K562 (cell line): ENCODE measurements around the gene DPAGT1. TPM values are rescaled to one million over a fixed set of nuclear protein-coding genes. Genes with fewer than 3 reads are reported as not detected.

ENCODE experiments used
- ASH1L ChIP-seq: fragments of 450-650 bp; IDR thresholded peaks from 2 replicates; pipeline ENCODE4 v1.6.1; 2018; ENCODE audit warnings: borderline replicate concordance, mild to moderate bottlenecking, low read depth; ENCODE audit not compliant: partially characterized antibody
- CHD2 ChIP-seq: IDR thresholded peaks from 2 replicates; pipeline ENCODE4 v1.6.1; 2011; ENCODE audit warnings: low read depth, low read length
- CHD4 ChIP-seq: fragments of 200-600 bp; sonication (generic); IDR thresholded peaks from 3 replicates; pipeline ENCODE4 v1.6.1; 2012; ENCODE audit warnings: low read depth, mild to moderate bottlenecking, mixed read lengths, low read length, inconsistent platforms; ENCODE audit not compliant: insufficient read depth, insufficient replicate concordance, poor library complexity, severe bottlenecking
- E4F1 ChIP-seq: fragments of 250-450 bp; sonication (Bioruptor Pico); IDR thresholded peaks from 2 replicates; pipeline ENCODE4 v1.5.0; 2021; ENCODE audit warnings: mild to moderate bottlenecking, borderline replicate concordance
- EWSR1 ChIP-seq: fragments of 450-650 bp; IDR thresholded peaks from 2 replicates; pipeline ENCODE4 v1.6.1; 2018; ENCODE audit warnings: borderline replicate concordance, mild to moderate bottlenecking, low read depth, moderate library complexity; ENCODE audit not compliant: partially characterized antibody
- GABPA ChIP-seq: fragments of 200-800 bp; sonication (Bioruptor generic); conservative IDR thresholded peaks from 2 replicates; pipeline ENCODE4 v1.6.1; 2016; ENCODE audit warnings: low read depth, missing genetic modification characterization, missing compliant biosample characterization
- LEF1 ChIP-seq: fragments of 450-650 bp; IDR thresholded peaks from 2 replicates; pipeline ENCODE4 v1.6.1; 2016; ENCODE audit warnings: mild to moderate bottlenecking
- MCM7 ChIP-seq, 2 experiments: fragments of 450-650 bp; IDR thresholded peaks; 2 replicates each; pipeline ENCODE4 v1.6.1; 2016 to 2018
- MECOM ChIP-seq: fragments of 250-450 bp; sonication (Bioruptor Pico); IDR thresholded peaks from 2 replicates; pipeline ENCODE4 v1.8.0; 2022; ENCODE audit warnings: inconsistent platforms
- RBBP5 ChIP-seq: fragments of 200-600 bp; sonication (generic); IDR thresholded peaks from 2 replicates; pipeline ENCODE4 v1.6.1; 2012; ENCODE audit warnings: borderline replicate concordance, mild to moderate bottlenecking, low read length, control low read depth, inconsistent platforms; ENCODE audit not compliant: insufficient read depth, poor library complexity, severe bottlenecking
- SMAD1 ChIP-seq: fragments of 150-350 bp; IDR thresholded peaks from 2 replicates; pipeline ENCODE4 v1.6.1; 2014; ENCODE audit warnings: low read length, low read depth; ENCODE audit not compliant: partially characterized antibody
- SPI1 ChIP-seq: IDR thresholded peaks from 2 replicates; pipeline ENCODE4 v1.6.1; 2011; ENCODE audit warnings: low read depth, low read length, control low read depth, borderline replicate concordance
- U2AF2 ChIP-seq: fragments of 200-400 bp; formaldehyde crosslinking; optimal IDR thresholded peaks from 2 replicates; pipeline ENCODE3; 2017; ENCODE audit warnings: low read depth, mild to moderate bottlenecking, low read length
- ZNF398 ChIP-seq: fragments of 250-450 bp; sonication (Bioruptor Pico); IDR thresholded peaks from 2 replicates; pipeline ENCODE4 v1.8.0; 2021; ENCODE audit warnings: moderate library complexity, mild to moderate bottlenecking, inconsistent platforms
- polyA plus RNA-seq, 8 experiments: library from polyadenylated mRNA; depleted of rRNA in 4 of 8; stranded (reverse) in 5 of 8; unstranded in 3 of 8; fragments of >200 nt; fragmentation: Nextera tagmentation in 2 of 8; fragmentation: Illumina TruSeq in 1 of 8; extraction: Ambion mirVana in 2 of 8; extraction: Trizol in 1 of 8; gene quantifications; 2 replicates each; pipeline versions ENCODE4 v1.2.1 to v1.2.3, GENCODE V29; 2011 to 2014; ENCODE audit warnings: inconsistent platforms in 1 of 8, missing spikeins in 1 of 8
- total RNA-seq, 7 experiments: library from RNA; depleted of rRNA in 6 of 7; stranded (reverse); fragments of >200 nt in 6 of 7; fragmentation: Illumina TruSeq in 2 of 7; extraction: Trizol in 2 of 7; gene quantifications; 2 replicates each; pipeline versions ENCODE4 v1.2.1 to v1.2.3, GENCODE V29; 2011 to 2021; ENCODE audit warnings: low replicate concordance in 1 of 7
- TF ChIP-seq, protein P1 (sequence below): fragments of 450-650 bp; IDR thresholded peaks from 2 replicates; pipeline ENCODE4 v1.6.1; 2017; ENCODE audit warnings: antibody characterized with exemption
- TF ChIP-seq, protein P2 (sequence below): sonication (generic); formaldehyde crosslinking; IDR thresholded peaks from 2 replicates; pipeline ENCODE4 v1.8.1; 2023; ENCODE audit warnings: mild to moderate bottlenecking, missing genetic modification reagents

DPAGT1 gene
- total and polyA plus RNA-seq, 9 of the 15 experiments (the other 6 are each of a cell fraction or from before 2014, with no cell fraction given) = 29.9 to 135 (median 85.0) TPM

DNA sequence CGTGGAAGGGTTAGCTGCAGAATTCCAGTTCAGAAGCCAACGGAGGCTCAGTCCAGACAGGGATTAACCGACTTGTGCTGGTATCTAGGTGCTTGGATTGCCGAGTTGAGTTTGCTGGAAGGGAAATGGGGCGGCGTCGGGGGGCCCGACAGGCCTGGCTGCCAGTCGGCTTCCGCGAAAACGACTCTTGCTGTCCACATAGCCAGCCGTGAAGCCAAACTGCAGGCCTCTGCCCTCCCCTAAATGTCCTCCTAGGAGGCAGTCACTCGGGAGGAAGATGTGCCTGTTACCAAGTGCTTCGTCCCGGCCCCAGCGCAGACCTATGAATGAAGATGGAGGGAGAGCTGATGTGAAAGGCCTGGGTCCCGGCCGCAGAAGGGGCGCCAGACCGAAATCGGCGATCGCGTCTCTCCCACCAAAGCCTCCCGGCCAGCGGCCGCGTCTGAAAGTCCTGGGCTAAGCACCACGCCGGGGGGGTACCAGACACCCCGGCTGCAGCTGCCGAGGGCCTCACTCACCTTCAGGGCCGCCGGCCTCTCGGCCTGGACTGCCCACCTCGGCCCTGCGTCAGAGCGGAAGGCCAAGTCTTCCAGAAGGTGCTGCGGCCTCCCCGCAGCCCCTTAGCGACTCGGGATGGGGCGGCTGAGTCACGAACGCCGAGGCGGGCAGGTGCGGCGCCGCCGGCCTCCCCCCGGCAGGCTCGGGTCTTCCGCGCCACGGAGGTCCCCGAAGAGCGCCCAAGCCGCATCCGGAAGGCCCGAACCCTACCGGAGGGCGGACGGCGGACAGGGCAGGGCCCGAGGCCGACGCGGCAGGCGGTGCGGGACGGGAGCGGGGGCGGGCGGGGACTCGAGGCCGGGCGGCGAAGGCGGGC lies 7.5 kb downstream of the DPAGT1 start (continued):
- TF ChIP-seq ZNF398 = no peak
- TF ChIP-seq GABPA (tag) = no peak; the same call in none of the 2 replicates
- no peak for TF ChIP-seq CHD4
- TF ChIP-seq, protein P1, sequence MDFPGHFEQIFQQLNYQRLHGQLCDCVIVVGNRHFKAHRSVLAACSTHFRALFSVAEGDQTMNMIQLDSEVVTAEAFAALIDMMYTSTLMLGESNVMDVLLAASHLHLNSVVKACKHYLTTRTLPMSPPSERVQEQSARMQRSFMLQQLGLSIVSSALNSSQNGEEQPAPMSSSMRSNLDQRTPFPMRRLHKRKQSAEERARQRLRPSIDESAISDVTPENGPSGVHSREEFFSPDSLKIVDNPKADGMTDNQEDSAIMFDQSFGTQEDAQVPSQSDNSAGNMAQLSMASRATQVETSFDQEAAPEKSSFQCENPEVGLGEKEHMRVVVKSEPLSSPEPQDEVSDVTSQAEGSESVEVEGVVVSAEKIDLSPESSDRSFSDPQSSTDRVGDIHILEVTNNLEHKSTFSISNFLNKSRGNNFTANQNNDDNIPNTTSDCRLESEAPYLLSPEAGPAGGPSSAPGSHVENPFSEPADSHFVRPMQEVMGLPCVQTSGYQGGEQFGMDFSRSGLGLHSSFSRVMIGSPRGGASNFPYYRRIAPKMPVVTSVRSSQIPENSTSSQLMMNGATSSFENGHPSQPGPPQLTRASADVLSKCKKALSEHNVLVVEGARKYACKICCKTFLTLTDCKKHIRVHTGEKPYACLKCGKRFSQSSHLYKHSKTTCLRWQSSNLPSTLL = no peak
- TF ChIP-seq LEF1 = no peak
- no peak for TF ChIP-seq MECOM (CRISPR knock-in tag)
- no peak for TF ChIP-seq EWSR1
- no peak for TF ChIP-seq MCM7 (IDR thresholded peaks at IDR 0.05)
- no peak for TF ChIP-seq E4F1 (CRISPR knock-in tag)
- no peak for TF ChIP-seq ASH1L
- peak; percentile 45 for TF ChIP-seq RBBP5
- TF ChIP-seq U2AF2 = no peak
- TF ChIP-seq, protein P2, sequence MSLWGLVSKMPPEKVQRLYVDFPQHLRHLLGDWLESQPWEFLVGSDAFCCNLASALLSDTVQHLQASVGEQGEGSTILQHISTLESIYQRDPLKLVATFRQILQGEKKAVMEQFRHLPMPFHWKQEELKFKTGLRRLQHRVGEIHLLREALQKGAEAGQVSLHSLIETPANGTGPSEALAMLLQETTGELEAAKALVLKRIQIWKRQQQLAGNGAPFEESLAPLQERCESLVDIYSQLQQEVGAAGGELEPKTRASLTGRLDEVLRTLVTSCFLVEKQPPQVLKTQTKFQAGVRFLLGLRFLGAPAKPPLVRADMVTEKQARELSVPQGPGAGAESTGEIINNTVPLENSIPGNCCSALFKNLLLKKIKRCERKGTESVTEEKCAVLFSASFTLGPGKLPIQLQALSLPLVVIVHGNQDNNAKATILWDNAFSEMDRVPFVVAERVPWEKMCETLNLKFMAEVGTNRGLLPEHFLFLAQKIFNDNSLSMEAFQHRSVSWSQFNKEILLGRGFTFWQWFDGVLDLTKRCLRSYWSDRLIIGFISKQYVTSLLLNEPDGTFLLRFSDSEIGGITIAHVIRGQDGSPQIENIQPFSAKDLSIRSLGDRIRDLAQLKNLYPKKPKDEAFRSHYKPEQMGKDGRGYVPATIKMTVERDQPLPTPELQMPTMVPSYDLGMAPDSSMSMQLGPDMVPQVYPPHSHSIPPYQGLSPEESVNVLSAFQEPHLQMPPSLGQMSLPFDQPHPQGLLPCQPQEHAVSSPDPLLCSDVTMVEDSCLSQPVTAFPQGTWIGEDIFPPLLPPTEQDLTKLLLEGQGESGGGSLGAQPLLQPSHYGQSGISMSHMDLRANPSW (CRISPR knock-in tag) = no peak
- no peak for TF ChIP-seq SPI1
- TF ChIP-seq SMAD1 = no peak
- TF ChIP-seq CHD2 = 0 out of 2 replicates have a peak, but pooled peaks have one; percentile 13
